H9 (cell line): Measurements from ENCODE around the gene TFDP1. TPM values are rescaled to one million over a fixed set of nuclear protein-coding genes. Genes with fewer than 3 reads are reported as not detected.

Experiments
- DNase-seq: peaks from one replicate; pipeline ENCODE4 v3.0.0-alpha.2; 2017
- H2AFZ ChIP-seq: one replicate; pipeline ENCODE4 v1.6.1; 2013; ENCODE audit warnings: mild to moderate bottlenecking, low read length, control low read depth, moderate library complexity
- H2AK5ac ChIP-seq: 2 replicates; pipeline ENCODE4 v1.6.1; 2013; ENCODE audit warnings: low read length, control low read depth, mixed read lengths; ENCODE audit not compliant: insufficient read length
- H2BK120ac ChIP-seq: one replicate; pipeline ENCODE4 v1.6.1; 2013; ENCODE audit warnings: low read depth, mild to moderate bottlenecking, low read length, control low read depth, inconsistent platforms; ENCODE audit not compliant: poor library complexity, severe bottlenecking
- H2BK12ac ChIP-seq: 2 replicates; pipeline ENCODE4 v1.6.1; 2013; ENCODE audit warnings: low read length, control low read depth, mixed read lengths, low read depth; ENCODE audit not compliant: insufficient read length
- H2BK15ac ChIP-seq: 2 replicates; pipeline ENCODE4 v1.6.1; 2013; ENCODE audit warnings: low read depth, low read length, control low read depth
- H2BK20ac ChIP-seq: one replicate; pipeline ENCODE4 v1.6.1; 2013; ENCODE audit warnings: low read depth, mild to moderate bottlenecking, low read length, control low read depth, inconsistent platforms; ENCODE audit not compliant: poor library complexity, severe bottlenecking
- H2BK5ac ChIP-seq: 2 replicates; pipeline ENCODE4 v1.6.1; 2013; ENCODE audit warnings: low read length, control low read depth, mixed read lengths; ENCODE audit not compliant: insufficient read length
- H3K14ac ChIP-seq: 2 replicates; pipeline ENCODE4 v1.6.1; 2013; ENCODE audit warnings: low read length, control low read depth; ENCODE audit not compliant: insufficient read depth
- H3K18ac ChIP-seq: 2 replicates; pipeline ENCODE4 v1.6.1; 2013; ENCODE audit warnings: low read depth, mild to moderate bottlenecking, mixed read lengths, low read length, control low read depth; ENCODE audit not compliant: insufficient read length
- H3K23ac ChIP-seq: 2 replicates; pipeline ENCODE4 v1.6.1; 2013; ENCODE audit warnings: low read length, control low read depth, mixed read lengths, low read depth; ENCODE audit not compliant: insufficient read length
- H3K23me2 ChIP-seq: 2 replicates; pipeline ENCODE4 v1.6.1; 2013; ENCODE audit warnings: low read depth, mild to moderate bottlenecking, mixed read lengths, low read length, control low read depth; ENCODE audit not compliant: insufficient read length, poor library complexity, severe bottlenecking
- H3K27ac ChIP-seq: 2 replicates; pipeline ENCODE4 v1.5.1; 2013; ENCODE audit warnings: low read length, control low read depth, mixed read lengths, low read depth; ENCODE audit not compliant: insufficient read length
- H3K27me3 ChIP-seq: 2 replicates; pipeline ENCODE4 v1.6.1; 2013; ENCODE audit warnings: low read length, control low read depth, inconsistent platforms; ENCODE audit not compliant: insufficient read depth
- H3K4ac ChIP-seq: 2 replicates; pipeline ENCODE4 v1.6.1; 2013; ENCODE audit warnings: low read depth, mild to moderate bottlenecking, control low read depth, inconsistent platforms, low read length, moderate library complexity
- H3K4me1 ChIP-seq: 2 replicates; pipeline ENCODE4 v1.6.1; 2013; ENCODE audit warnings: low read length, control low read depth, inconsistent platforms; ENCODE audit not compliant: insufficient read depth
- H3K4me2 ChIP-seq: 2 replicates; pipeline ENCODE4 v1.6.1; 2013; ENCODE audit warnings: low read length, control low read depth, mixed read lengths; ENCODE audit not compliant: insufficient read length, insufficient read depth
- H3K56ac ChIP-seq: 2 replicates; pipeline ENCODE4 v1.6.1; 2013; ENCODE audit warnings: low read depth, mild to moderate bottlenecking, mixed read lengths, low read length, control low read depth; ENCODE audit not compliant: insufficient read length
- H3K79me1 ChIP-seq: 2 replicates; pipeline ENCODE4 v1.6.1; 2013; ENCODE audit warnings: low read depth, mild to moderate bottlenecking, moderate library complexity, low read length, control low read depth, inconsistent platforms; ENCODE audit not compliant: insufficient read depth, poor library complexity, severe bottlenecking
- H3K79me2 ChIP-seq: 2 replicates; pipeline ENCODE4 v1.6.1; 2013; ENCODE audit warnings: low read length, control low read depth, inconsistent platforms; ENCODE audit not compliant: insufficient read depth
- H3K9ac ChIP-seq: 2 replicates; pipeline ENCODE4 v1.6.1; 2013; ENCODE audit warnings: low read length, control low read depth, mixed read lengths; ENCODE audit not compliant: insufficient read length; ENCODE audit errors: extremely low read depth
- H3K9me3 ChIP-seq: one replicate; pipeline ENCODE4 v1.6.1; 2013; ENCODE audit warnings: low read depth, low read length, inconsistent platforms; ENCODE audit not compliant: control insufficient read depth
- H3T11ph ChIP-seq: one replicate; pipeline ENCODE4 v1.6.1; 2013; ENCODE audit warnings: mild to moderate bottlenecking, low read length, control low read depth, inconsistent platforms
- H4K20me1 ChIP-seq: one replicate; pipeline ENCODE4 v1.6.1; 2013; ENCODE audit not compliant: control insufficient read depth, insufficient read length, insufficient read depth
- H4K5ac ChIP-seq: 2 replicates; pipeline ENCODE4 v1.6.1; 2013; ENCODE audit warnings: low read depth, mild to moderate bottlenecking, mixed read lengths, low read length, control low read depth; ENCODE audit not compliant: insufficient read length
- H4K8ac ChIP-seq: replicated peaks from 2 replicates; pipeline ENCODE4 v1.6.1; 2013; ENCODE audit warnings: low read length, control low read depth, mixed read lengths, low read depth; ENCODE audit not compliant: insufficient read length
- H4K91ac ChIP-seq: 2 replicates; pipeline ENCODE4 v1.6.1; 2013; ENCODE audit warnings: low read depth, mild to moderate bottlenecking, moderate library complexity, mixed read lengths, low read length, control low read depth; ENCODE audit not compliant: insufficient read length
- H3K27ac Mint-ChIP-seq, 3 experiments: 2 replicates in 2 of 3; 3 replicates in 1 of 3; pipeline ENCODE4 v1.8.0; 2020 to 2021; ENCODE audit warnings: mixed read lengths in 3 of 3, mild to moderate bottlenecking in 1 of 3, moderate library complexity in 1 of 3
- H3K27me3 Mint-ChIP-seq: 2 replicates; pipeline ENCODE4 v1.8.0; 2021; ENCODE audit warnings: low read depth, mild to moderate bottlenecking, moderate library complexity, mixed read lengths
- H3K36me3 Mint-ChIP-seq, 3 experiments: 2 replicates in 2 of 3; 3 replicates in 1 of 3; pipeline ENCODE4 v1.8.0; 2020 to 2021; ENCODE audit warnings: low read depth in 3 of 3, mixed read lengths in 3 of 3; ENCODE audit not compliant: insufficient read depth in 1 of 3
- H3K4me1 Mint-ChIP-seq, 2 experiments: 2 replicates each; pipeline ENCODE4 v1.8.0; 2020; ENCODE audit warnings: mixed read lengths in 2 of 2
- H3K4me3 Mint-ChIP-seq, 2 experiments: 2 replicates in 1 of 2; 3 replicates in 1 of 2; pipeline ENCODE4 v1.8.0; 2020 to 2021; ENCODE audit warnings: mild to moderate bottlenecking in 2 of 2, mixed read lengths in 2 of 2, moderate library complexity in 1 of 2
- H3K9me3 Mint-ChIP-seq, 2 experiments: 2 replicates in 1 of 2; 3 replicates in 1 of 2; pipeline ENCODE4 v1.8.0; 2020; ENCODE audit warnings: mild to moderate bottlenecking in 2 of 2, mixed read lengths in 2 of 2, moderate library complexity in 1 of 2
- WGBS: extraction: QIAGEN DNeasy Blood & Tissue Kit; methylation state at CpG from one replicate; pipeline ENCODE4 v1.1.7; 2013; ENCODE audit warnings: missing lambda C conversion rate, low lambda C conversion rate, mixed read lengths; ENCODE audit not compliant: insufficient read length; ENCODE audit errors: extremely low coverage; 5-methylcytosine and 5-hydroxymethylcytosine counted together
- total RNA-seq: library from RNA; stranded (reverse); gene quantifications from 2 replicates; pipeline ENCODE4 v1.2.1, GENCODE V29; 2021
- TF ChIP-seq, protein P1 (sequence below): fragments of 200-600 bp; sonication (generic); conservative IDR thresholded peaks from 3 replicates; pipeline ENCODE4 v1.8.0; 2021; ENCODE audit warnings: antibody characterized with exemption, mild to moderate bottlenecking

TFDP1 gene
- total RNA-seq, 1 experiment from 2014 or later = 111 TPM

- Histone ChIP-seq H2BK5ac (no peak overlapping the region), H4K20me1 (no peaks in the 10 kb centered on the region), H3K4ac (no peak overlapping the region), H2BK120ac (no peak overlapping the region), H2BK12ac (no peak overlapping the region), H4K91ac (no peak overlapping the region), H2AK5ac (no peak overlapping the region), H2BK15ac (no peak overlapping the region), H3K79me2 (no peaks in the 10 kb centered on the region), H3T11ph (no peak overlapping the region), H3K56ac (no peak overlapping the region), H3K4me2 (no peak overlapping the region), H3K9ac (no peak overlapping the region), H3K79me1 (no peaks in the 10 kb centered on the region), H3K23ac (no peak overlapping the region), H3K27ac (no peak overlapping the region), H4K8ac (no peak overlapping the region), H3K18ac (no peak overlapping the region), H3K9me3 (no peaks in the 10 kb centered on the region), H3K27me3 (no peaks in the 10 kb centered on the region), H3K23me2 (no peaks in the 10 kb centered on the region), H4K5ac (no peak overlapping the region), H3K4me1 (no peaks in the 10 kb centered on the region), H2AFZ (no peak overlapping the region), H3K14ac (peak overlapping the region; percentile 6; the same call in 1 of the 2 replicates), H2BK20ac (no peak overlapping the region)
- TF ChIP-seq, protein P1, sequence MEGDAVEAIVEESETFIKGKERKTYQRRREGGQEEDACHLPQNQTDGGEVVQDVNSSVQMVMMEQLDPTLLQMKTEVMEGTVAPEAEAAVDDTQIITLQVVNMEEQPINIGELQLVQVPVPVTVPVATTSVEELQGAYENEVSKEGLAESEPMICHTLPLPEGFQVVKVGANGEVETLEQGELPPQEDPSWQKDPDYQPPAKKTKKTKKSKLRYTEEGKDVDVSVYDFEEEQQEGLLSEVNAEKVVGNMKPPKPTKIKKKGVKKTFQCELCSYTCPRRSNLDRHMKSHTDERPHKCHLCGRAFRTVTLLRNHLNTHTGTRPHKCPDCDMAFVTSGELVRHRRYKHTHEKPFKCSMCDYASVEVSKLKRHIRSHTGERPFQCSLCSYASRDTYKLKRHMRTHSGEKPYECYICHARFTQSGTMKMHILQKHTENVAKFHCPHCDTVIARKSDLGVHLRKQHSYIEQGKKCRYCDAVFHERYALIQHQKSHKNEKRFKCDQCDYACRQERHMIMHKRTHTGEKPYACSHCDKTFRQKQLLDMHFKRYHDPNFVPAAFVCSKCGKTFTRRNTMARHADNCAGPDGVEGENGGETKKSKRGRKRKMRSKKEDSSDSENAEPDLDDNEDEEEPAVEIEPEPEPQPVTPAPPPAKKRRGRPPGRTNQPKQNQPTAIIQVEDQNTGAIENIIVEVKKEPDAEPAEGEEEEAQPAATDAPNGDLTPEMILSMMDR = no peak
- Mint-ChIP-seq H3K27me3 (peaks cover 2% of the 10 kb centered on the region; the same call in 1 of the 2 replicates), H3K4me3 (no peak overlapping the region), H3K9me3 (peaks cover 0 to 8% of the 10 kb centered on the region in 2 experiments; a peak in 2 of 5 replicates), H3K27ac (no peak overlapping the region), H3K36me3 (peaks cover 0 to 23% (median 12%) of the 10 kb centered on the region in 3 experiments; a peak in 4 of 7 replicates), H3K4me1 (peaks cover 7% of the 10 kb centered on the region in 2 experiments)
- no peak for DNase-seq
- no CpG with 5 or more reads among the region's 37 CpGs for WGBS
Measured at GRCh38 chr13:113651511-113652403, 67.2 kb downstream of the TFDP1 start.
